GM13976 (cell line): ENCODE results near the gene ERMARD.

Experiments
- DNase-seq: peaks from one replicate; pipeline ENCODE4 v3.0.0; 2012; ENCODE audit warnings: low spot score
- in situ Hi-C: fragments of 300-500 bp; cut with MboI; formaldehyde crosslinking; loops from one replicate; pipeline ENCODE4 v1.12.0; 2022; ENCODE audit warnings: low sequenced_read_pairs, mixed read lengths, inconsistent platforms; ENCODE audit not compliant: unreplicated experiment
- TF ChIP-seq, protein P1 (sequence below): IDR thresholded peaks from 2 replicates; pipeline ENCODE4 v1.5.1; 2012; ENCODE audit warnings: borderline replicate concordance, mild to moderate bottlenecking; ENCODE audit not compliant: insufficient read depth; ENCODE audit errors: extremely low read depth, missing control alignments, control extremely low read depth

Gene ERMARD

DNA sequence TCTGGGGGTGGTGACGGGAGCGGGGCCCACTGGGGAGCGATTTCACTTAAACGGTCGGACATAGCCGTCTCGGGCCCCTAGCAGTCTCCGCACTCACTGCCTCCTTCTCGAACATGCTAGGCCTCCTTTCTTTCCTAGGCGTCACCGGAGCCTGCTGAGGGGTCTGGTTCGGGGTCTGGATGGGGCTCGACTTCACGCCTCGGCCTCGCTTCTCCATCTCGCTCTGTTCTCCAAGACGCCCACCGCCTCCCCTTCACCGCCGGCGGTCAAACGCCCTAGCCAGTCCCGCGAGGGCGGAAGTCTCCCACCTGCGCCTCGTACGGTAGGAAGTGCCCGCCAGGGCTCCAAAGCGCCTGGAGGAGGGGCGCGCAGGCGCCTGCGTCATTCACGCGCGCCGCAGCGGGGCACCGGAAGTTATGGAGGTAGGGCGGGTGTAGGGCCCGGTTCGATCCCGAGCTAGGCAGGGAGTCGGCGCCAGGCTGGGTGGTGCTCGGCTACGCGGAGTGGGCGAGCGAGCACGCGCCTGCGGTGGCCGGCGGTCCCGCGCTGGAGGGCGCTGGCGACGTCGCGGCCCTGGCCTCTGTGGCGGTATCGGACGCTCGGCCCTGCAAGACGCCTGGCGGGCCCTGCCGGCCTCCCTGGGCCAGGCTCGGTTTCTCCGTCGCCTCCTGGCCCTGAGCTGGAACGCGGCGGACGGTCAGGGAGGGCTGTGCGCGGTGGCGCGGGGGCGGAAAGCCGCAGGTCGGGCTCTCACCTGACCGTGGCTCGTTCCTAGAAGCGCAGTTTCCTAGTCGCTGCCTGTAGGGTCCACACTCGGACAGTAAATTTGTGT is at the start of gene ERMARD, which contains the start of gene DYNLT2:
Gene ERMARD, plus strand, starts transcription at position 381 of the 832 bp plus-strand sequence. Its CDS starts 36 bp downstream, at position 417.
Gene DYNLT2, minus strand, starts transcription at position 331 of the 832 bp plus-strand sequence. Its CDS starts 114 bp downstream, at position 217.
- TF ChIP-seq, protein P1, sequence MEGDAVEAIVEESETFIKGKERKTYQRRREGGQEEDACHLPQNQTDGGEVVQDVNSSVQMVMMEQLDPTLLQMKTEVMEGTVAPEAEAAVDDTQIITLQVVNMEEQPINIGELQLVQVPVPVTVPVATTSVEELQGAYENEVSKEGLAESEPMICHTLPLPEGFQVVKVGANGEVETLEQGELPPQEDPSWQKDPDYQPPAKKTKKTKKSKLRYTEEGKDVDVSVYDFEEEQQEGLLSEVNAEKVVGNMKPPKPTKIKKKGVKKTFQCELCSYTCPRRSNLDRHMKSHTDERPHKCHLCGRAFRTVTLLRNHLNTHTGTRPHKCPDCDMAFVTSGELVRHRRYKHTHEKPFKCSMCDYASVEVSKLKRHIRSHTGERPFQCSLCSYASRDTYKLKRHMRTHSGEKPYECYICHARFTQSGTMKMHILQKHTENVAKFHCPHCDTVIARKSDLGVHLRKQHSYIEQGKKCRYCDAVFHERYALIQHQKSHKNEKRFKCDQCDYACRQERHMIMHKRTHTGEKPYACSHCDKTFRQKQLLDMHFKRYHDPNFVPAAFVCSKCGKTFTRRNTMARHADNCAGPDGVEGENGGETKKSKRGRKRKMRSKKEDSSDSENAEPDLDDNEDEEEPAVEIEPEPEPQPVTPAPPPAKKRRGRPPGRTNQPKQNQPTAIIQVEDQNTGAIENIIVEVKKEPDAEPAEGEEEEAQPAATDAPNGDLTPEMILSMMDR = no peak
- in situ Hi-C loops = no loop called here

GRCh38 chr6:169701954-169702839 is 49.2 kb upstream of the ERMARD start, which contains the start of the genes C6orf120 and WDR27:
Gene C6orf120 (plus strand): TSS chr6:169702126. CDS start chr6:169702460, 334 bp downstream.
Gene WDR27 (minus strand): TSS chr6:169702029. CDS start chr6:169689005, 13,024 bp downstream.
- in situ Hi-C loops = no loop called here
- DNase-seq = peak; percentile 97
- TF ChIP-seq, protein P1 = no peak

More for the DNA sequence above, at the start of gene ERMARD, which contains the start of gene DYNLT2:
- peak; percentile 96 for DNase-seq

DNA sequence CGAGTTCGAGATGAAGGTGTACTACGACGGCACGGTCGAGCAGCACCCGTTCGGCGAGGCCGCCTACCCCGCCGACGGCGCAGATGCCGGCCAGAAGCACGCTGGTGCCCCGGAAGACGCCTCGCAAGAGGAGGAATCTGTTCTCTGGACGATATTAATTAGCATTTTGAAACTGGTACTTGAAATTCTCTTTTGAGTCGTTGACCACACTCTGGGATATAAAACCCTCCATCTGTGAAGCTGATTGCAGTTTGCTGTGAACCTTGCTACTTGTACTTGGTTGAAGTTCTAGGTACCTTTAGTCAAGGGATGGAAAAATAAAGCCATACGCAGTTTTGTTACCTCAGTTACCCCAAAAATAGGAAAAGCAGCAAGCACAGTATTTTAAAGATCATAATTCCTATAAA is 48.6 kb upstream of the ERMARD start:
- TF ChIP-seq, protein P1 = no peak
- in situ Hi-C loops = no loop called here
- DNase-seq = no peak

DNA sequence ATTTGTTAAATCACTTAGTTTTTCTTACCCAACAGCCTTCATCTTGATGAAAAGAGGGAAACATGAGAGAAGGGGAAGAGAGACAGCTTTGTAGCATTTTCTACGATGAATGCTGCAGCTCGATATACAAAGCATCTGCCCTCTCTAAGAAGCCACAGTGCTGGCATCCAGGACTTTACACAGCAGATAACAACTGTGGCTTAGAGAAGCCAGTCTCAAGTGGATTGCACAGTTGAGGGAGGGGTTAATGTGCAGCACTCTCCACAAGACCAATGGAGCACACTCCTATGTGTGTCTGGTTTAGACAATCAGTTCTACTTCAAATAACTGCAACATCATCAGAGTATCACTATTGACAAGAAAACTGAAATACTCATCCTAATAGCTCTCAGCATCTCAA is 43.6 kb upstream of the ERMARD start:
- in situ Hi-C loops = no loop called here
- TF ChIP-seq, protein P1 = no peak
- DNase-seq = no peak

DNA sequence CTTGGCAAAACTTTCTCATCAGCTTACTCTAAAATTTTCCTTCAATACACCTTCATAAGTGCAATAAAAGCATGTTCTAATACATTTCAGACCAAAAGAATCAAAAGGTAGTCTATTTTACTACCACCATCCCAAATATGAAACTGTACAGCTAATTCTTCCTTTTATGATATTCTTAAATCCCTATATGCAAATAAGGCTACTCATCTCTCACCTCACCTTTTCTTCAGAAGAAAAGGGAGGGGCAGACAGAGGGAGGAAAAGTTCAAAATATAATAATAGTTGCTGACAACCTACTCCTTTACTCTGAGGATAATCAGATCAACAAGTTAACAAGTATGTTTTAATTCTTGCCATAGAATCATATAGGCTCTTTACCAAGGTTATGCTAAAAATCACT is 42.1 kb upstream of the ERMARD start:
- DNase-seq = no peak
- in situ Hi-C loops = no loop called here
- TF ChIP-seq, protein P1 = no peak

DNA sequence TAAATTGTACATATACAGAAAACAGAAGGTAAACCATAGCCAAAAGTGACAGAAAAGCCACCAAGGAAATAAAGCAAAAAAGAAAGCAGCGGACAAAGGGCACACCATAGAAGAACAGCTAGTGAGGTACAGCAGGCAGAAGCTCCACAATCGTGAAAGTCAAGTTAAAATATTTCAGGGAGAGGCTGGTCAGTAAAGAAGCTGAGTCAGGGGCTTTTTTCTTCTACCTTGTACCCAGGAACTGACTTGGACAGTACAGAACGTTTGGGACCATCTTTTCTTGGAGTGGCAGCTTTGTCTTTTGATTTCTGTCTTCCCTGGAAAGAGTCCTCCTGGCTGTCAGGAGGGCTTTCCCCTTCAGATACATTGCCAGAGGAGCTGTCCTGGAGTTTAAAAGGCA is 41.4 kb upstream of the ERMARD start:
- TF ChIP-seq, protein P1 = no peak
- in situ Hi-C loops = no loop called here
- DNase-seq = no peak
